Endodermal cell (in vitro differentiated cells): ENCODE data around the gene FBH1. TPM values are rescaled to one million over a fixed set of nuclear protein-coding genes. Genes with fewer than 3 reads are reported as not detected.
A peak's percentile ranks its signal among the peaks of the same experiment; 100 is the strongest.

ENCODE experiments used
- DNase-seq: peaks from one replicate; pipeline ENCODE4 v3.0.0-alpha.2; 2017
- H3K27ac ChIP-seq: 2 replicates; pipeline ENCODE4 v1.5.1; 2013; ENCODE audit warnings: mild to moderate bottlenecking, low read depth, low read length, moderate library complexity
- H3K27me3 ChIP-seq: 2 replicates; pipeline ENCODE4 v1.6.1; 2013; ENCODE audit warnings: mild to moderate bottlenecking, low read length, moderate library complexity; ENCODE audit not compliant: insufficient read depth, control insufficient read depth, poor library complexity, severe bottlenecking
- H3K36me3 ChIP-seq: 2 replicates; pipeline ENCODE4 v1.7.0; 2013; ENCODE audit warnings: mild to moderate bottlenecking, low read length, moderate library complexity; ENCODE audit not compliant: control insufficient read depth, insufficient read depth
- H3K4me1 ChIP-seq: one replicate; pipeline ENCODE4 v1.7.0; 2013; ENCODE audit warnings: low read length; ENCODE audit not compliant: control insufficient read depth, insufficient read depth
- H3K4me3 ChIP-seq: 2 replicates; pipeline ENCODE4 v1.5.1; 2013; ENCODE audit warnings: mild to moderate bottlenecking, low read length, moderate library complexity
- H3K9ac ChIP-seq: 2 replicates; pipeline ENCODE4 v1.6.1; 2013; ENCODE audit warnings: mild to moderate bottlenecking, low read length, moderate library complexity; ENCODE audit not compliant: poor library complexity, severe bottlenecking; ENCODE audit errors: extremely low read depth
- H3K9me3 ChIP-seq: 2 replicates; pipeline ENCODE4 v1.6.1; 2013; ENCODE audit warnings: mild to moderate bottlenecking, low read length, moderate library complexity; ENCODE audit not compliant: control insufficient read depth
- H3K27ac Mint-ChIP-seq: 2 replicates; pipeline ENCODE4 v1.8.0; 2020; ENCODE audit warnings: mixed read lengths
- H3K27me3 Mint-ChIP-seq: 2 replicates; pipeline ENCODE4 v1.8.0; 2021; ENCODE audit warnings: mild to moderate bottlenecking, mixed read lengths; ENCODE audit not compliant: insufficient read depth
- H3K36me3 Mint-ChIP-seq: 2 replicates; pipeline ENCODE4 v1.8.0; 2020; ENCODE audit warnings: low read depth, mixed read lengths
- H3K4me1 Mint-ChIP-seq: 2 replicates; pipeline ENCODE4 v1.8.0; 2020; ENCODE audit warnings: mixed read lengths
- H3K4me3 Mint-ChIP-seq: 2 replicates; pipeline ENCODE4 v1.8.0; 2020; ENCODE audit warnings: mild to moderate bottlenecking, moderate library complexity, mixed read lengths
- H3K9me3 Mint-ChIP-seq: 2 replicates; pipeline ENCODE4 v1.8.0; 2020; ENCODE audit warnings: mild to moderate bottlenecking, mixed read lengths
- CTCF ChIP-seq: fragments of 200-600 bp; sonication (generic); conservative IDR thresholded peaks from 2 replicates; pipeline ENCODE4 v1.5.0; 2021; ENCODE audit warnings: antibody characterized with exemption, mild to moderate bottlenecking
- WGBS, 2 experiments: methylation state at CpG; one replicate each; pipeline versions ENCODE4 v1.1.5 to v1.1.7; 2013; ENCODE audit warnings: missing lambda C conversion rate in 2 of 2, mixed read lengths in 1 of 2; ENCODE audit not compliant: insufficient coverage in 1 of 2, insufficient read length in 1 of 2; 5-methylcytosine and 5-hydroxymethylcytosine counted together
- total RNA-seq, 2 donors: library from RNA; stranded (reverse); fragmentation: NEBNext Ultra II Directional in 1 of 2; extraction: Animal tissue kit (Norgen Biotek cat#: 25700) in 1 of 2; gene quantifications; 2 replicates in 1 of 2; 3 replicates in 1 of 2; pipeline ENCODE4 v1.2.1, GENCODE V29; 2021

Gene FBH1
- total RNA-seq, 2 donors from 2014 or later = 61.1 to 71.6 TPM

DNA sequence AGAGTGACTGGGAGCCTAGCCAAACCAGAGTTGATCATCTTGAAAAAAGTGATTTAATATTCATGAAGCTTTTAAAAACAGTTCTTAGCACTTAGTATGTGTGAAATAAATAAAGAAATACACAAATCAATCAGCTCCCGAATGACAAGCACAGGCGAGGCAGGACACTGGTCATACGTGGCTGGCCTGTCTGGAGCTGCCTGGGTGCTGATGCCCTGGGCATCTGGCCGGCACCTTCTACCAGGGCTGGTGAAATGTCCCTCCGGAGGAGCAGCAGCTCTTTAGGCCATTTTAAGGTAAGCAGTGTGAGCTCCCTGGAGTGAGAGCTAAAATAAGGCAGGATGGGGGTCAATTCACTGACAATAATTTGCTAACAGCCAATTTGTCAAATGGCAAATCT is 63.6 kb downstream of the FBH1 start:
- H3K9ac ChIP-seq = no peak overlapping the region
- H3K4me3 Mint-ChIP-seq = no peak overlapping the region
- no peak for TF ChIP-seq CTCF
- no peaks in the 10 kb centered on the region for H3K4me1 ChIP-seq
- H3K27ac ChIP-seq = no peak overlapping the region
- no peaks in the 10 kb centered on the region for H3K27me3 Mint-ChIP-seq
- WGBS, 2 experiments = 91 to 93% methylated on average over 2 to 5 of the region's 5 CpGs
- H3K36me3 ChIP-seq = no peaks in the 10 kb centered on the region
- no peaks in the 10 kb centered on the region for H3K36me3 Mint-ChIP-seq
- no peaks in the 10 kb centered on the region for H3K27me3 ChIP-seq
- no peaks in the 10 kb centered on the region for H3K9me3 ChIP-seq
- H3K4me1 Mint-ChIP-seq = no peaks in the 10 kb centered on the region
- H3K4me3 ChIP-seq = no peak overlapping the region
- no peak overlapping the region for H3K27ac Mint-ChIP-seq
- no peak for DNase-seq
- no peaks in the 10 kb centered on the region for H3K9me3 Mint-ChIP-seq

GRCh38 chr10:5956146-5956936 is 66.3 kb downstream of the FBH1 start:
- no peaks in the 10 kb centered on the region for H3K4me1 ChIP-seq
- no peak overlapping the region for H3K4me3 Mint-ChIP-seq
- TF ChIP-seq CTCF = no peak
- no peaks in the 10 kb centered on the region for H3K4me1 Mint-ChIP-seq
- no peaks in the 10 kb centered on the region for H3K9me3 Mint-ChIP-seq
- H3K9ac ChIP-seq = no peak overlapping the region
- WGBS, 2 experiments = 92 to 94% methylated on average over 10 to 17 of the region's 17 CpGs
- H3K27ac ChIP-seq = no peak overlapping the region
- DNase-seq = peak; percentile 42
- H3K27me3 Mint-ChIP-seq = no peaks in the 10 kb centered on the region
- no peaks in the 10 kb centered on the region for H3K36me3 ChIP-seq
- H3K9me3 ChIP-seq = no peaks in the 10 kb centered on the region
- H3K27me3 ChIP-seq = no peaks in the 10 kb centered on the region
- H3K27ac Mint-ChIP-seq = no peak overlapping the region
- no peak overlapping the region for H3K4me3 ChIP-seq
- no peaks in the 10 kb centered on the region for H3K36me3 Mint-ChIP-seq

DNA sequence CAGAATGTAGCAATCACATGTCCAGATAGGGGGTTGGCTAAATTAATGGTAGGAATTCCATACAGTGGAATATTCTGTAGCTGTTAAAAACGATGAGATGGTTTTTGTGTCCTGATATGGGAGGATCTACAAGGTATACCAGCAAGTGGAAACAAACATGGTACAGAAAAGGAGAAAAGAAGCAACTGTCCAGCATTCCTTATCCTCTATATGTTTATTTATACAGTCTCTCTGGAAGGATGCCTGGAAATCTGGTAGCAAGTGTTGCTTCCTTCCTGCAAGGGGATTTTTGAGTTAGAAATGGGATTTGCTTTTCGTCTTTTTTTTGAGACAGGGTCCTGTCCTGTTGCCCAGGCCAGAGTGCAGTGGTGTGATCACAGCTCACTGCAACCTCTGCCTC is 68.0 kb downstream of the FBH1 start:
- no peaks in the 10 kb centered on the region for H3K27me3 Mint-ChIP-seq
- DNase-seq = peak; percentile 28

More for the DNA sequence above, 68.0 kb downstream of the FBH1 start:
- Mint-ChIP-seq H3K27ac (no peak overlapping the region), H3K4me1 (no peaks in the 10 kb centered on the region), H3K9me3 (no peaks in the 10 kb centered on the region), H3K4me3 (no peak overlapping the region), H3K36me3 (no peaks in the 10 kb centered on the region)
- H3K9me3 ChIP-seq = no peaks in the 10 kb centered on the region
- H3K36me3 ChIP-seq = no peaks in the 10 kb centered on the region
- H3K4me1 ChIP-seq = no peaks in the 10 kb centered on the region
- H3K9ac ChIP-seq = no peak overlapping the region
- 90 to 91% methylated on average over 2 of the region's 2 CpGs for WGBS, 2 experiments
- no peaks in the 10 kb centered on the region for H3K27me3 ChIP-seq
- no peak overlapping the region for H3K27ac ChIP-seq
- TF ChIP-seq CTCF = no peak
- no peak overlapping the region for H3K4me3 ChIP-seq
